GM23248 (cell line): ENCODE results near the gene ADAMTSL2.

Experiments
- EZH2 ChIP-seq: fragments of 200-600 bp; sonication (generic); IDR thresholded peaks from 2 replicates; pipeline ENCODE4 v1.6.1; 2018; ENCODE audit warnings: antibody characterized with exemption, mild to moderate bottlenecking; ENCODE audit not compliant: insufficient read depth, poor library complexity, severe bottlenecking
- EZH2phosphoT487 ChIP-seq: fragments of 200-600 bp; sonication (generic); IDR thresholded peaks from 2 replicates; pipeline ENCODE4 v1.6.1; 2018; ENCODE audit warnings: antibody characterized with exemption, moderate library complexity, mild to moderate bottlenecking, low read depth; ENCODE audit not compliant: insufficient read depth

DNA sequence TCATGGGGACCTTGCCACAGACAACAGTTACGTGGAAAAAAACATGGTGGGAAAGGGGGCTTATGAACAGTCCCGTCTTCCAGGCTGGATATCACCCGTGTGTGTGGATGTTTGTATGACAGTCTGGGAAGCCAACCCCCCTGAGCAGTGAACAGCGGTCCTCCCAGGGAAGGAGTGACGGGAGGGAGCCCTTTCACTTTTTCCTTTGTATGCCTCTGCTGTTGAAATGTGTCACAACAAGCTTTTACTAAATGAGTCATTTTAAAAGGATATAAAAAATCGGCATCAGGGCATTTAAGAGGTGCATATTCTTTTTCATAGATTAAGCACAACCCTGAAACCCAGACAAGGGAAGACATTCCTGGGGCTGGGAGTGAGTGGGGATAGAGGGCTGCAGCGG lies 14.8 kb upstream of the ADAMTSL2 start:
- TF ChIP-seq EZH2phosphoT487, result no peak
- no peak for TF ChIP-seq EZH2
